ENCODE measurements around the gene CREB5. TPM values are rescaled to one million over a fixed set of nuclear protein-coding genes. Genes with fewer than 3 reads are reported as not detected.

CREB5 gene
- polyA plus RNA-seq, 1 donor from 2014 or later: 3.7 TPM

- Histone ChIP-seq H3K36me3 (ENCODE audit: insufficient read depth, low read length) (no peaks in the 10 kb centered on the region), H3K27me3 (ENCODE audit: insufficient read depth, low read depth, low read length) (no peaks in the 10 kb centered on the region), H3K9me2 (ENCODE audit: insufficient read depth, low read length) (no peaks in the 10 kb centered on the region), H3K9me3 (ENCODE audit: low read length) (no peaks in the 10 kb centered on the region), H4K20me1 (ENCODE audit: insufficient read depth) (no peaks in the 10 kb centered on the region), H3K27ac (ENCODE audit: low read length) (no peak overlapping the region), H3K9ac (ENCODE audit: low read length) (no peak overlapping the region), H3K79me2 (replicated peaks; ENCODE audit: insufficient read depth, low read length) (peaks cover 14% of the 10 kb centered on the region), H3K4me3 (ENCODE audit: low read length) (no peak overlapping the region), H2AFZ (ENCODE audit: low read depth, low read length) (no peak overlapping the region), H3K4me2 (ENCODE audit: low read length) (no peak overlapping the region), H3F3A (ENCODE audit: insufficient read depth, low read length, poor library complexity, severe bottlenecking) (peaks cover 3% of the 10 kb centered on the region)
- TF ChIP-seq POLR2AphosphoS5 (IDR thresholded peaks at IDR 0.05) (no peak), RAD21 (conservative IDR thresholded peaks at IDR 0.05) (no peak), REST (IDR thresholded peaks at IDR 0.05; ENCODE audit: borderline replicate concordance) (no peak), CTCF (IDR thresholded peaks at IDR 0.05; ENCODE audit: poor library complexity, severe bottlenecking) (no peak), MXI1 (conservative IDR thresholded peaks at IDR 0.05; ENCODE audit: poor library complexity, severe bottlenecking) (no peak), TAF1 (IDR thresholded peaks at IDR 0.05; ENCODE audit: low read depth) (no peak), EP300 (conservative IDR thresholded peaks at IDR 0.05; ENCODE audit: poor library complexity, severe bottlenecking) (no peak), SMC3 (conservative IDR thresholded peaks at IDR 0.05; ENCODE audit: poor library complexity) (no peak), EZH2 (IDR thresholded peaks at IDR 0.05; ENCODE audit: borderline replicate concordance, insufficient read depth, low read length, poor library complexity, severe bottlenecking) (no peak)
Measured at GRCh38 chr7:28688174-28688573, 275.9 kb downstream of the CREB5 start.

GRCh38 chr7:28688651-28689050 is 276.3 kb downstream of the CREB5 start:
- Histone ChIP-seq H3K9ac (ENCODE audit: low read length) (no peak overlapping the region), H4K20me1 (ENCODE audit: insufficient read depth) (no peaks in the 10 kb centered on the region), H3F3A (ENCODE audit: insufficient read depth, low read length, poor library complexity, severe bottlenecking) (peaks cover 3% of the 10 kb centered on the region), H3K27ac (ENCODE audit: low read length) (no peak overlapping the region), H3K9me2 (ENCODE audit: insufficient read depth, low read length) (no peaks in the 10 kb centered on the region), H3K27me3 (ENCODE audit: insufficient read depth, low read depth, low read length) (no peaks in the 10 kb centered on the region), H3K36me3 (ENCODE audit: insufficient read depth, low read length) (no peaks in the 10 kb centered on the region), H2AFZ (ENCODE audit: low read depth, low read length) (no peak overlapping the region), H3K4me3 (ENCODE audit: low read length) (no peak overlapping the region), H3K79me2 (replicated peaks; ENCODE audit: insufficient read depth, low read length) (peaks cover 14% of the 10 kb centered on the region), H3K9me3 (ENCODE audit: low read length) (no peaks in the 10 kb centered on the region), H3K4me2 (ENCODE audit: low read length) (no peak overlapping the region)
- no peak for TF ChIP-seq SMC3 (conservative IDR thresholded peaks at IDR 0.05; ENCODE audit: poor library complexity)
- TF ChIP-seq REST (IDR thresholded peaks at IDR 0.05; ENCODE audit: borderline replicate concordance): no peak
- no peak for TF ChIP-seq CTCF (IDR thresholded peaks at IDR 0.05; ENCODE audit: poor library complexity, severe bottlenecking)
- TF ChIP-seq EP300 (conservative IDR thresholded peaks at IDR 0.05; ENCODE audit: poor library complexity, severe bottlenecking): no peak
